OCI-LY1 (cell line): ENCODE measurements around the gene DMRT1.

ENCODE experiments used
- CTCF ChIP-seq: fragments of 200-600 bp; sonication (generic), shearing (Covaris generic); IDR thresholded peaks from 2 replicates; pipeline ENCODE4 v1.5.1; 2017; ENCODE audit warnings: mild to moderate bottlenecking, antibody characterized with exemption, low read length, moderate library complexity, mixed read lengths
- EZH2 ChIP-seq: fragments of 200-600 bp; sonication (generic), shearing (Covaris generic); IDR thresholded peaks from 2 replicates; pipeline ENCODE4 v1.8.0; 2017; ENCODE audit warnings: borderline replicate concordance, mixed run types, mild to moderate bottlenecking, antibody characterized with exemption, low read length, moderate library complexity, mixed read lengths

GRCh38 chr9:806285-807156 lies 35.0 kb upstream of the DMRT1 start:
- TF ChIP-seq CTCF (peak; percentile 55), EZH2 (no peak)
